PC-9 (cell line): ENCODE results near the gene SNPH.

Experiments used
- CTCF ChIP-seq: fragments of 200-600 bp; sonication (generic); conservative IDR thresholded peaks from 2 replicates; pipeline ENCODE4 v1.6.1; 2017; ENCODE audit warnings: mixed run types, antibody characterized with exemption, mild to moderate bottlenecking, moderate library complexity
- EZH2 ChIP-seq: fragments of 200-600 bp; sonication (generic); IDR thresholded peaks from 2 replicates; pipeline ENCODE4 v1.8.0; 2017; ENCODE audit warnings: antibody characterized with exemption, low read depth

- TF ChIP-seq EZH2 (no peak), CTCF (no peak)
Observed at GRCh38 chr20:1296922-1297321, 30.8 kb downstream of the SNPH start.
